Stimulated activated CD4-positive, alpha-beta T cell treated with anti-CD3 and anti-CD28 coated beads, Interleukin-1b, Interleukin-23, amount 100 ng/mL, for 24 hours (primary cell): ENCODE measurements around the gene WBP11.
"Not testable (repeated sequence)": the region's sequence is repeated elsewhere in the genome, so short reads cannot be mapped to it uniquely, and the experiment has no call there.

Source experiments
- DNase-seq, 4 experiments: peaks; one replicate each; pipeline ENCODE4 v3.0.0-alpha.2; 2020; ENCODE audit warnings: low read depth in 4 of 4, low spot score in 1 of 4

Gene WBP11

DNA sequence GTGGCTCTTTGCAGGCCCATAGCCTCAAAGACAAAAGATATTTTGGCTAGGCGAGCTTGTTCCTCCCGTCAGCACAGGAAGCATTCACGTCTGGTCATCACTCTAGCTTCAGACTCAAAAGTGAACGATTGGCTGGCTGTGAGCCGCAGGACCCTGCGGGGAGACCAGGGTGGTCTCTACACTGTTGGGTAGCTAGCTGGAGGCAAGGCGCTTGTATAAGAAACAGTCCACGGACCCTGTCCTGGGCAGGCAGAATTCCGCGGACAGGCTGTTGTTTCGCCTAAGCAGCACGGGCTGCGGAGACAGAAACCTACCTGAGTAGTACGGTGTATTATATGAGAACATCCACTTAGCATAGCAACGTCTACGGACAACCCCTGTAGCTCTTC is 29.6 kb downstream of the WBP11 start:
- DNase-seq = no peak

DNA sequence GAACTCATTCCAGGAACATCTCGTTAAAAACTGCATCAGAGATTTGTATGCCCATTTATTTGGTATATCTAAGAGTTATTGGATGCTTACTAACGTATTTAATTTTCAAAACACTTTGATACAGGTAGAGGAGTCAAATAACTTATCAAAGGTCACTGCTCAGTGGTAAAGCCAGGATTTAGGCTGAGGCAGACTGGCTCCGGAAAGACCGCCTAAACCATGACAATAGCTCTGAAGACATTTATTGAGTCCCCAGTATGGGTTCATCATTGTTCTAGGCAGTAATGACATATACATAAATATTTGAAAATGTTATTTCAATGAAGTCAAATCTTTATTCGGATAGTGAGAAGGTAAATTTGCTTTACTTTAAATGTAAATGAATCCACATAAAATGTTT is 30.3 kb downstream of the WBP11 start:
- DNase-seq = no peak

DNA sequence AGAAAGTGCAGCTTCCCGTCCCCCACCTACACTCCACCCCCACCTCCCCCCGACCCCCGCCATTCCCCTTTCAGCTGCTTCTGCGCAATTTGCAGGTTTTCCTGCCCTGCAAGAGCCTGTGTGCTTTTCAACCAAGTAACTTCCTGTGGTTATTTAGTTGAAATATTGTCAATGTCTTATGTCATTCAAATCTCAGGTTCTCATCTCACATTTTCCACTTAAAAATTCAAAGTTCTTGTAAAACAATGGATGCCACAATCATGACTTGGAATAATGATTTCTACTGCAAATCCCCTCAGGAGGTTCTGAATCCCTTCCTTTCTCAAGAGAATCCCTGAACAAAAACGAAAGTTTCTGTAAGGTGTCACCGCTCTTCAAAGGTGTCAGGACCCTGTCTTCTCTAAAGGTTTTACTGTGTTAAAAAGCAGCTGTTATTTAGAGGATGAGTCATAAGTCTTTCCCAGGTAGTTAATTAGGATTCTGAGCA is 31.6 kb downstream of the WBP11 start:
- no peak for DNase-seq

DNA sequence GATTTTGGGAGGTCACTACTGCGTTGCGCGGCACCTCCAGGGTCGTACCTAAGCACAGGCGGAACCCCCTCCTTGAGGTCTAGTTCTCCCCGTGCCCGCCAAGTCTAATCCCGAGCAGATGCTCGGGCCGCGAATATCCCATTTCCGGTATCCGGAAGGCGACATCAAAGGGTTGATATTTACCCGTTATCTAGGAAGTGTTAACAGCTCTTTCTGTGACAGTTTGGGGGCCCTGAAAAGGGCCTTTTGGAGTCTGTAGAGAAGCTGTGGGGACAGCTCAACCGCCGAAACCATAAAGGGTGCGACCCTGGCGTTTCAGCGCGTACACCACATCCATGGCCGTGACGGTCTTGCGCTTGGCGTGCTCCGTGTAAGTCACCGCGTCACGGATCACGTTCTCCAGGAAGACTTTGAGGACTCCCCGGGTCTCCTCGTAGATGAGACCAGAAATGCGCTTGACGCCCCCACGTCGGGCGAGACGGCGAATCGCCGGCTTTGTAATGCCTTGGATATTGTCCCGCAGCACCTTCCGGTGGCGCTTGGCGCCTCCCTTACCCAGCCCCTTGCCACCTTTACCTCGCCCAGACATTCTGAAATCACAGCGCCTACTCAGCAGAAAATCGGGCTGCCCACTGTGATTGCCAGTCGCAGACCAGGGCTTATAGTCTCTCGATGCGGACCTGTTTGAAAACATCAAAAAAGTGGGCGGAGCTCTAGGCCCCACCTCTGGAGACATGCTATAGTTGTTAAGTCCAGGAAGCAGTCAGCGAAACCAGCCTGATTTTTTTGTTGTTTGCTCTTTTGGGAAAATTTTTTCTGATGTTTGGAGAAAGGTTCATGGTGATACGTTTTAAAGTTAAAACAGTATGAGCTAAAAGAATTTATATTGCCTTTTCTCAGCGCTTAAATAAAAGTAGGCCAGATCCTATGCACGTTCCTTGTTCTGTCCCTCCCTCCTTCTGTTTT is 32.5 kb downstream of the WBP11 start:
- peak; percentile 82 to 86 (median 83) for DNase-seq

DNA sequence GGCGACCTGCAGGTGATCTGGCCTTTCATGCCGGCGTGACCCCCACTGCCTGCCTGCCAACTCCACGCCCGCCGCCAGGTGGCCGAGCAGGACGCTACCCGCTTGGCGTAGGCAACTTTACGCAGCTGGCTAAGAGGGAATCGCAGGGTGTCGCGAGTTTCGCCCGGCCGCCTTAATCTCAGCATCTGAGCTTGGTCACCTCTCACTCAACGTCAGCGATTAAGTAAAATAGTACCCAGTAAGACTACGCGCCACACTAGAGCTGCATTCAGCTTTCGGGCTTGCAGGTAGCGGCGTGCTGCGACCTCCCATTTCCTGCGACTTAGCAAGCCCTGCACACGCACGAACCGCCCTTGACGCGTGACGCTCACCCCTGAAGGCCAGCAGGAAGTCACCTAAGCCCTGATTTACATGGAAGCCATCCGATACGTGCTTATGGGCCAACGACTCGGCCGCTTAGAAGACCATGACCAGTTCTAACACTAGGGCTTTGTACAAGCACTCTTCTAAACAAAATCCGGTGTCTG is 33.2 kb downstream of the WBP11 start:
- DNase-seq = peak; percentile 62 to 82 (median 74)

DNA sequence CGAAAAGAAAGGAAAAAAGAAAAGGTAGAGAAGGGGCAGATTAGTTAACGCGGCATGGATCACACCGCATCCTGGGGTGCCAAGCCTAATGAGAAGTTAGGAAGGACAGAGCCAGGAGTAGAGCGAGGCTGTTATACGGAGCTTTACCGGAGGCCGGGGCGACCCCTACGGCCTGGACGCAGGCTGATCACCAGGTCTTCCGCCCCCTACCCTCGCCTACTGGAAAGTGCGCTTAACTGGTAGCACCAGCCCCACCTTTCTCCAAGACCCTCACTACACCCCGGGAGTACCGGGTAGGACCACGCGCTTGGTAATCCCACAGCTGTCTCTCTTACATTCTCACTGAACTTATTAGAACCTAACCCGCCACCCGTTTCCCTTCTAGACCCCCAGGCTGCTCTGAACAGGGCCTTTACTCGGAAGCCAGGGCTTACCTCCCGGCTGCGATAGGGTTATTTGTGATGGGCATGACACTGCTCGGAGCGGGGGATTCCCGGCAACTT is 33.8 kb downstream of the WBP11 start:
- DNase-seq = peak in 1 of 4 experiments; percentile 4

DNA sequence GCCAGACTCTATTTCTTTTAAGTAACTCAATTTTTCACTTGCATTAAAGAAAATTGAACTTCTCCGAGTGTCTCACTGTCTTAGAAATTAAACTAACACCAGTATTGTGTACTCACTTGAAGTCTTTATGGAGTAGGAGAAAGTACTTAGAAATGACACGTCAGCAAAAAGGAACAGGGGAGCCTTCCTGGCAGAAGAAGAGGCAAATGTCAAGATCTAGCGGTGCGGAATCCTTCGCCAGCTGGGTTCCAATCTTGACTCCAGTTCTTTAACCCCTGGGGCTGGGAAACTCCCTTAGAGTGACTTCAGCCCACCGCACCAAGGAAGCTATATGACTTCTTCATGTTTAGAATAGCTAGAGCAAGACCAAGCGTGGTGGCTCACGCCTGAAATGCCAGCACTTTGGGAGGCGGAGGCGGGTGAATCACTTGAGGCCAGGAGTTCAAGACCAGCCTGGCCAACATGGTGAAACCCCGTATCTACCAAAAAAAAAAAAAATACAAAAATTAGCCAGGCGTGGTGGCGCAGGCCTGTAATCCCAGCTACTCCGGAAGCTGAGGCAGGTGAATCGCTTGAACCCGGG is 34.4 kb downstream of the WBP11 start:
- DNase-seq = peak in 2 of 4 experiments; percentile 13 to 30

DNA sequence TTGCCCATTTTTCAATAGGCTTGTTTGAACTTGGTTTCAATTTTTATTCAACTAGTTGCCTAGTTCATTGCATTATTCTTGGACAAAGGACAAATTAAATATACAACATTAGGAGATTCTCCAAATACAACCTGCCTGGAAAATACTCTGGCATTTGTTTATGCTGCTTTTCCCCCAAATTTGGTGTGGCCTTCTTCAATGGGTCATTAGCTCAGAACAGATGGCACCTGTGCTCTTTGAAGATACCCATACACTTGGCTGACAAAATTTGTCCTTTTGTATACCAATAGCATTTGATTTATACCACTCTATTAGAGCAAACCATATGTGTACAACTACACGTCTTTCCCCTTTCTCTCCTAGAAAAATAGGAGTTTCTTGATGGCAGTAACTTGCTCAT is 35.7 kb downstream of the WBP11 start:
- no peak for DNase-seq

DNA sequence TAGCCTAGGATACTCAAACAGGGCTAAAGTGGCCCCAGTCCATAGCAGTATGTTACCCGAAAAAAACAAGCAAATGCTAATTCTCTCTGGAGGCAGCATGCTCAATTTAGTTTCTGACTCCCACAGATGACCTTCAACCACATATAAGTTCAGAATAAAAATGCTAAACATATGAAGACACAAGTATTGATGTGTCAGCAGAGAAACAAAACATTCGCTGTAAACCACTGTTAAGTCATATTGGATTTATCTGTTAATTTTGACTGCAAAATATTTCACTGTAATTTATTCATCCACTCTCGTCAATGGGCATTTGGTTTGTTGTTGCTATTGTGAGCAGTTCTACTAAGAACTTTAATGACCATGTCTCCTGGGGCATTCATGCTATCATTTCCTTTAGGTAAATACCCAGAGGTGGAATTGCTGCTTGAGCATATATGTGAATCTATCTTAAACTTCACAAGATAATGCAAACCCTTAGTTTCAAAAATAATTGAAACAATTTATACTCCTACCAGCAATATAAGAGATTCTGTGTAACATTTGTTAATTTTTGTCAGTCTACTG is 36.5 kb downstream of the WBP11 start:
- no peak for DNase-seq

DNA sequence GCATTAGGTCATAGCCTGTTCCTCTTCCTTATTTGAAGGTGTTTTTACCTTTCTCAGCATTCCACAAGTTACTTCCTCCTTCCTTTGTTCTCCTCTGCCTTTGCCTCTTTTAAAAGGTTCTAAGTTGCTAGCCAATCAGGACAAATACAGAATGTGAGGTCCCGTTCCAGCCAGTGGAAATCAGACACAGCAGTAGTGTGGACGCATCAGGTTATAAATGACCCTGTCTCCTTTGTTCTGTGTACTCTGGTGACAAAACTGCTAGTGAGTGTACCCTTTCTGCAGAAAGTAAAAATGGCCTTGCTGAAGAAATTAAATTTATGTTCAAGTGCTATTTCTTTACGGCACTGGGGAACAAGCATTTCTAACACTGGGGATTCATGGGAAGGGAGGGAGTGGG is 37.3 kb downstream of the WBP11 start:
- DNase-seq = not testable (repeated sequence)

DNA sequence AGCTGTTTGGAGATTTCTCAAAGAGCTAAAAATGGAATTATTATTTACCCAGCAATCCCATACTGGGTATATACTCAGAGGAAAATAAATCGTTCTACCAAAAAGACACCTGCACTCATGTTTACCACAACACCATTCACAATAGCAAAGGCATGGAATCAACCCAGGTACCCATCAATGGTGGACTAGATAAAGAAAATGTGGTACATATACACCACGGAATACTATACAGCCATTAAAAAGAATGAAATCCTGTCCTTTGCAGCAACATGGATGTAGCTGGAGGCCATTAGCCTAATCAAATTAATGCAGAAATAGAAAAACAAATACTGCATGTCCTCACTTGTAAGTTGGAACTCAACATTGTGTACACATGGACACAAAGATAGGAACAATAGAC is 37.9 kb downstream of the WBP11 start:
- no peak for DNase-seq

DNA sequence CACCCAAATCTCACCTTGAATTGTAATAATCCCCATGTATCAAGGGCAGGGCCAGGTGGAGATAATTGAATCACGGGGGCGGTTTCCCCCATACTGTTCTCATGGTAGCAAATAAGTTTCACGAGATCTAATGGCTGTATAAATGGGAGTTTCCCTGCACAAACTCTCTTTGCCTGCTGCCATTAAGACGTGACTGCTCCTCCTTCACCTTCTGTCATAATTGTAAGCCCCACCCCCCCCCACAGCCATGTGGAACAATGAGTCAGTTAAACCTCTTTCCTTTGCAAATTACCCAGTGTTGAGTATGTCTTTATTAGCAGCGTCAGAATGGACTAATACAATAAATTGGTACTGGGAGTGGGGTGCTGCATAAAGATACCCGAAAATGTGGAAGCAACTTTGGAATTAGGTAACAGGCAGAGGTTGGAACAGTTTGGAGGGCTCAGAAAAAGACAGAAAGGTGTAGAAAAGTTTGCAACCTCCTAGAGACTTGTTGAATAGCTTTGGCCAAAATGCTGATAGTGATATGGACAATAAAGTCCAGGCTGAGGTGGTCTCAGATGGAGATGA is 43.5 kb downstream of the WBP11 start:
- not testable (repeated sequence) for DNase-seq

DNA sequence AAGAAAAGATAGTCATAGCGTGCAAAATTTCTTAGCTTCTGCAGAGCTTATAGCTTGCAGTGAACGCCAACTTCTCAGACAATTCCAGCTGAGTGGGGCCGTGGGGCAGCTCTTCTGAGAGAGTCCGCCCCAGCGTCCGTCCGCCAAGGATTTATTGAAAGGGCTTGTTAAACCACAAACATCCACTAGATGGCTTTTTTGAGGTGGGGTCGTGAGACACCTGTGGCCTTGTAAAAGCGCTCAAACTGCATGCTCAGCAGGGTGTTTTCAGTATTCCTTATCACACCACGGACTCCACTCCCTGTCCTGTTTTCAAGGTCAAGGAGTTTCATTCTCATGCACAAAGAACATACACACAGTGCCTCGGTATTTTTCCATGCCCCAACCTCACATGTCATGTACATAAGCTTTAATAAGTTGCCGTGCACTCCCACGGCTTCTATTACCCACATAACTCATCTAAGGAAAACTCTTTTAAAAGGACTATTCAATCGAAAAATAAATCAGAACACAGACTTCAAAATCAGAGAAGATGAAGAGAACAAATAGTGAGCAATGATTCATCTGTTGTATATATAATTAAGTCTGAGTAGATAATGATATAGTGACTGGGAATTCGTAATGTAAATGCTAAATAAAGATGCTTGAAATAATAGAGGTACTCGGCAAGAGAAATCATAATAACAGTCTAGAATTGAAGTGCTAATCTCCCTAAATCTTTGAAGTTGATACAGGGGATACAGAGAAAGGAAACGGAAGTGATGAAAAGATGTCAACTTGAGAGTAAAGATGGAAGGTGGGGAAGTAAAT is 46.7 kb downstream of the WBP11 start:
- no peak for DNase-seq

DNA sequence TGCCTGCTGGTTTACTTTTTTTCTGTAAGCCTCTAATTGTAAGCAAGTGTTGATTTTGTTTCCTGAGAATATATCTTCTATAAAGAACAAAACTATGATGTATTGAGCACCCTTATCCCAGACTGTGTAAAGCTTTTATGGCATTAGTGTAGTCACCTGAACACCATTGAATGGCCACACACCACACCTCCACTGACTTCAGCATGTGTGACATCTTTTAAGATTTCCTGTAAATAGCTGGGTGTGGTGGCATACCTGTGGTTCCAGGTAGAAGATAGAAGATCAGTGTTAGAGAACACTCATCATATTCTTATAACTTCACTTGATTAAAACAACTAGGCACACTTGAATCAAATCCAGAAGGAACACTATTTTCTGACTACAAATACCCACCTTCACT is 51.3 kb downstream of the WBP11 start:
- DNase-seq = no peak

DNA sequence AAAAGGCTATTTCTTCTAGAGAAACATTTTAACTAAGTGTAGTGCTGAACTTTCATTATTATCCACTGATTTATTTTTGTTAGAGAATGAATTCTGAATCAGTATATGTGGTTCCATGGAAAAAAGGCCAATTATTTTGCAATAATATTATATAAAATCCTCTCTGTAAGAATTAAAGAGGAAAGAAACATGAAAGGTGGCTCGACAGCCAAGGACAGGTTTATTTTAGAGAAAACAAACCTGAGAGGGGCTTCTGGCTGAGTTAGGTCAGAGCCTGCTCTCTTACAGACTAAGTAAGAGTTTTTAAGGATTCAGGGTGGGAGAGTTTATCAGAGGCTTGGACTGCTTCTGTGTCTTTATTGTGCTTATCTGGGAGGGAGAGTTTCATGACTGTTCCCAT is 60.2 kb downstream of the WBP11 start:
- no peak for DNase-seq

DNA sequence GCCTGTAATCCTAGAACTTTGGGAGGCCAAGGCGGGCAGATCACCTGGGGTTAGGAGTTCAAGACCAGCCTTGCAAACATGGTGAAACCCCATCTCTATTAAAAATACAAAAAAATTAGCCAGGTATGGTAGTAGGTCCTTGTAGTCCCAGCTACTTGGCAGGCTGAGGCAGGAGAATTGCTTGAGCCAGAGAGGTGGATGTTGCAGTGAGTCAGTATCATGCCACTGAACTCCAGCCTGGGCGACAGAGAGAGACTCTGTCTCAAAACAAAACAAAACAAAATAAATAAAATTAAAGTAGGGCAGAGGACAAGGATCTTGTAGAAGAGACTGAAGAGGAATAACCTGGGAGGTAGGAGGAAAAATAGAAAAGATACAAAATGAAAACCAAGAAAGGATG is 61.3 kb downstream of the WBP11 start:
- DNase-seq = no peak

DNA sequence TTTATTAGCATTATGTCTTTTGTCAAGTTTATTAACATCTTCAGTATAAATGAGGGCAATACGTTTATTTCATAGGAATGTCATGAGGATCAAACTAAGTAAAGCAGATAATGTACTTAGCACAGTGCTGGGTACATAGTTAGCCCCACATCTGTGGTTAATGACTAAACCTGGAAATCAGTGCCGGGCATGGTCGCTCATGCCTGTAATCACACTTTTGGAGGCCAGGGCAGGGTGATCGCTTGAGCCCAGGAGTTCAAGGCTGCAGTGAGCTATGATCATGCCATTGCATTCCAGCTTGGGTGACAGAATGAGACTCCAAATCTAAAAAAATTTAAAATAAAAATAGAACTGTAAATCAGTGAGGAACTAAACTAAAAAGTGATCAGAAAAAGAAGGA is 62.1 kb downstream of the WBP11 start:
- DNase-seq = no peak

DNA sequence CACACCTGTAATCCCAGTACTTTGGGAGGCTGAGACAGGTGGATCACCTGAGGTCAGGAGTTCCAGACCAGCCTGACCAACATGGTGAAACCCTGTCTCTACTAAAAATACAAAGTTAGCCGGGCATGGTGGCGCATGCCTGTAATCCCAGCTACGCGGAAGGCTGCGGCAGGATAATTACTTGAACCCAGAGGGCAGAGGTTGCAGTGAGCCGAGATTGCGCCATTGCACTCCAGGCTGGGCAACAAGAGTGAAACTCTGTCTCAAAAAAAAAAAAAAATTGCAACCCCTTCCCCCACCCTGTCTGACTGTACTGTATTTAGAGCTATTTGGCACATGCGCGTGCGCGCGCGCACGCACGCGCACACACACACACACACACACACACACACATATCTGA is 66.8 kb downstream of the WBP11 start:
- DNase-seq = not testable (repeated sequence)
